ENCODE results near the gene LTO1. TPM values are rescaled to one million over a fixed set of nuclear protein-coding genes. Genes with fewer than 3 reads are reported as not detected.

Gene LTO1
- total RNA-seq, 4 donors from 2014 or later: 9.9 to 27.3 (median 20.6) TPM

GRCh38 chr11:69657911-69658625, 17.1 kb downstream of the LTO1 start:
- DNase-seq (ENCODE audit: low spot score) (no peak), ATAC-seq (ENCODE audit: low FRiP score) (no peak)
- TF ChIP-seq CTCF (IDR thresholded peaks at IDR 0.05): no peak

GRCh38 chr11:69657456-69657910, 17.7 kb downstream of the LTO1 start:
- no peak for TF ChIP-seq CTCF (IDR thresholded peaks at IDR 0.05)
- no peak for ATAC-seq (ENCODE audit: low FRiP score)
- DNase-seq (ENCODE audit: low spot score): no peak

GRCh38 chr11:69656536-69657455, 18.4 kb downstream of the LTO1 start:
- TF ChIP-seq CTCF (IDR thresholded peaks at IDR 0.05): no peak
- no peak for DNase-seq (ENCODE audit: low spot score)
- no peak for ATAC-seq (ENCODE audit: low FRiP score)

- no peak for ATAC-seq (ENCODE audit: low FRiP score)
- no peak for TF ChIP-seq CTCF (IDR thresholded peaks at IDR 0.05)
- no peak for DNase-seq (ENCODE audit: low spot score)
Observed at GRCh38 chr11:69655479-69656428, 19.4 kb downstream of the LTO1 start.

GRCh38 chr11:69654660-69655478, 20.3 kb downstream of the LTO1 start:
- ATAC-seq (ENCODE audit: low FRiP score): no peak
- no peak for DNase-seq (ENCODE audit: low spot score)
- no peak for TF ChIP-seq CTCF (IDR thresholded peaks at IDR 0.05)

All from omental fat pad (tissue), 4 donors.